Fibroblast of pulmonary artery (primary cell): Measurements from ENCODE around the gene KCNN3.
A peak's percentile ranks its signal among the peaks of the same experiment; 100 is the strongest.

Source experiments
- DNase-seq: peaks from one replicate; pipeline ENCODE4 v3.0.0-alpha.2; 2010; ENCODE audit warnings: low read depth
- H3K4me3 ChIP-seq: replicated peaks from 2 replicates; pipeline ENCODE4 v1.5.1; 2011; ENCODE audit warnings: low read depth, mild to moderate bottlenecking, control low read depth, low read length, moderate library complexity
- CTCF ChIP-seq: IDR thresholded peaks from 2 replicates; pipeline ENCODE4 v1.5.1; 2011; ENCODE audit warnings: mild to moderate bottlenecking, control low read depth, low read length, inconsistent platforms; ENCODE audit errors: missing control alignments

The KCNN3 gene

GRCh38 chr1:154788110-154788870 lies 81.8 kb downstream of the KCNN3 start:
- DNase-seq, result no peak
- TF ChIP-seq CTCF, result no peak
- H3K4me3 ChIP-seq, result no peak overlapping the region

- no peak for DNase-seq
- no peak for TF ChIP-seq CTCF
- no peak overlapping the region for H3K4me3 ChIP-seq
Measured at GRCh38 chr1:154786804-154787570, 83.1 kb downstream of the KCNN3 start.

GRCh38 chr1:154784924-154785531 lies 85.1 kb downstream of the KCNN3 start:
- no peak for TF ChIP-seq CTCF
- peak; percentile 9 for DNase-seq
- no peak overlapping the region for H3K4me3 ChIP-seq

- no peak for TF ChIP-seq CTCF
- no peak for DNase-seq
- H3K4me3 ChIP-seq, result no peak overlapping the region
Measured at GRCh38 chr1:154784416-154784815, 85.7 kb downstream of the KCNN3 start.

- TF ChIP-seq CTCF, result no peak
- no peak overlapping the region for H3K4me3 ChIP-seq
Measured at GRCh38 chr1:154783976-154784375, 86.1 kb downstream of the KCNN3 start.

GRCh38 chr1:154780541-154780940 lies 89.5 kb downstream of the KCNN3 start:
- no peak overlapping the region for H3K4me3 ChIP-seq
- DNase-seq, result no peak
- no peak for TF ChIP-seq CTCF

More at GRCh38 chr1:154783976-154784375, 86.1 kb downstream of the KCNN3 start:
- no peak for DNase-seq
